Neural cell (in vitro differentiated cells): ENCODE measurements around the gene PGAM2. TPM values are rescaled to one million over a fixed set of nuclear protein-coding genes. Genes with fewer than 3 reads are reported as not detected.

ENCODE experiments used
- H2AFZ ChIP-seq: fragments of 200-600, 300-800 bp; sonication (generic), shearing (Covaris generic); 2 replicates; pipeline ENCODE4 v1.6.0; 2014; ENCODE audit warnings: low read depth, mild to moderate bottlenecking, antibody characterized with exemption, low read length, moderate library complexity
- H3F3A ChIP-seq: fragments of 200-600 bp; shearing (Covaris generic); 2 replicates; pipeline ENCODE4 v1.6.1; 2016; ENCODE audit warnings: mild to moderate bottlenecking, moderate library complexity, mixed read lengths, antibody characterized with exemption, low read length; ENCODE audit not compliant: insufficient read depth, poor library complexity, severe bottlenecking
- H3K27ac ChIP-seq: fragments of 200-600, 300-800 bp; sonication (generic), shearing (Covaris generic); 2 replicates; pipeline ENCODE4 v1.5.1; 2014; ENCODE audit warnings: mild to moderate bottlenecking, low read length, moderate library complexity
- H3K27me3 ChIP-seq: fragments of 300-800, 200-600 bp; sonication (generic), shearing (Covaris generic); 2 replicates; pipeline ENCODE4 v1.6.0; 2014; ENCODE audit warnings: mild to moderate bottlenecking, low read depth, low read length, moderate library complexity; ENCODE audit not compliant: insufficient read depth
- H3K36me3 ChIP-seq: fragments of 300-800, 200-600 bp; sonication (generic), shearing (Covaris generic); 2 replicates; pipeline ENCODE4 v1.5.1; 2014; ENCODE audit warnings: mild to moderate bottlenecking, antibody characterized with exemption, low read length, moderate library complexity; ENCODE audit not compliant: insufficient read depth
- H3K4me2 ChIP-seq: fragments of 300-800, 200-600 bp; sonication (generic), shearing (Covaris generic); 2 replicates; pipeline ENCODE4 v1.6.0; 2014; ENCODE audit warnings: mild to moderate bottlenecking, low read length
- H3K4me3 ChIP-seq: fragments of 300-800, 200-600 bp; sonication (generic), shearing (Covaris generic); 2 replicates; pipeline ENCODE4 v1.5.1; 2014; ENCODE audit warnings: mild to moderate bottlenecking, low read length, moderate library complexity
- H3K79me2 ChIP-seq: fragments of 200-600 bp; shearing (Covaris generic); replicated peaks from 2 replicates; pipeline ENCODE4 v1.6.0; 2014; ENCODE audit warnings: mild to moderate bottlenecking, low read length, moderate library complexity; ENCODE audit not compliant: insufficient read depth
- H3K9ac ChIP-seq: fragments of 300-800, 200-600 bp; sonication (generic), shearing (Covaris generic); 2 replicates; pipeline ENCODE4 v1.6.1; 2016; ENCODE audit warnings: mild to moderate bottlenecking, low read length, mixed read lengths
- H3K9me2 ChIP-seq: fragments of 200-600 bp; shearing (Covaris generic); 2 replicates; pipeline ENCODE4 v1.6.1; 2016; ENCODE audit warnings: mild to moderate bottlenecking, low read length, mixed read lengths; ENCODE audit not compliant: insufficient read depth
- H3K9me3 ChIP-seq: fragments of 200-600, 300-800 bp; sonication (generic), shearing (Covaris generic); 2 replicates; pipeline ENCODE4 v1.6.1; 2016; ENCODE audit warnings: mild to moderate bottlenecking, mixed run types, low read length, moderate library complexity, mixed read lengths
- H4K20me1 ChIP-seq: fragments of 200-600 bp; shearing (Covaris generic); 2 replicates; pipeline ENCODE4 v1.6.1; 2016; ENCODE audit warnings: mild to moderate bottlenecking, mixed run types; ENCODE audit not compliant: insufficient read depth
- EP300 ChIP-seq: fragments of 450-650 bp; conservative IDR thresholded peaks from 2 replicates; pipeline ENCODE4 v1.6.1; 2014; ENCODE audit warnings: antibody characterized with exemption, mild to moderate bottlenecking, moderate library complexity; ENCODE audit not compliant: poor library complexity, severe bottlenecking
- EZH2 ChIP-seq: fragments of 200-600, 300-800 bp; shearing (Covaris generic), sonication (generic); IDR thresholded peaks from 2 replicates; pipeline ENCODE4 v1.6.1; 2014; ENCODE audit warnings: antibody characterized with exemption, low read length, borderline replicate concordance, mild to moderate bottlenecking; ENCODE audit not compliant: insufficient read depth, poor library complexity, severe bottlenecking
- MXI1 ChIP-seq: fragments of 450-650 bp; conservative IDR thresholded peaks from 2 replicates; pipeline ENCODE4 v1.6.1; 2014; ENCODE audit warnings: antibody characterized with exemption, mild to moderate bottlenecking; ENCODE audit not compliant: poor library complexity, severe bottlenecking
- POLR2AphosphoS5 ChIP-seq: IDR thresholded peaks from 2 replicates; pipeline ENCODE4 v1.6.1; 2012
- RAD21 ChIP-seq: fragments of 450-650 bp; conservative IDR thresholded peaks from 2 replicates; pipeline ENCODE4 v1.6.1; 2014; ENCODE audit warnings: antibody characterized with exemption, mild to moderate bottlenecking, moderate library complexity
- SMC3 ChIP-seq: fragments of 450-650 bp; conservative IDR thresholded peaks from 2 replicates; pipeline ENCODE4 v1.6.1; 2014; ENCODE audit warnings: antibody characterized with exemption, mild to moderate bottlenecking, moderate library complexity; ENCODE audit not compliant: poor library complexity
- TAF1 ChIP-seq: IDR thresholded peaks from 2 replicates; pipeline ENCODE4 v1.6.1; 2012; ENCODE audit warnings: low read depth
- polyA plus RNA-seq: library from polyadenylated mRNA; depleted of rRNA; stranded (reverse); fragments of >200 nt; gene quantifications from 2 replicates; pipeline ENCODE4 v1.2.3, GENCODE V29; 2014
- TF ChIP-seq, protein P1 (sequence below): fragments of 450-650 bp; IDR thresholded peaks from 2 replicates; pipeline ENCODE4 v1.5.1; 2014; ENCODE audit warnings: antibody characterized with exemption, mild to moderate bottlenecking, moderate library complexity; ENCODE audit not compliant: poor library complexity, severe bottlenecking
- TF ChIP-seq, protein P2 (sequence below): IDR thresholded peaks from 2 replicates; pipeline ENCODE4 v1.6.1; 2012; ENCODE audit warnings: borderline replicate concordance

The PGAM2 gene
- polyA plus RNA-seq, 1 donor from 2014 or later: not detected

DNA sequence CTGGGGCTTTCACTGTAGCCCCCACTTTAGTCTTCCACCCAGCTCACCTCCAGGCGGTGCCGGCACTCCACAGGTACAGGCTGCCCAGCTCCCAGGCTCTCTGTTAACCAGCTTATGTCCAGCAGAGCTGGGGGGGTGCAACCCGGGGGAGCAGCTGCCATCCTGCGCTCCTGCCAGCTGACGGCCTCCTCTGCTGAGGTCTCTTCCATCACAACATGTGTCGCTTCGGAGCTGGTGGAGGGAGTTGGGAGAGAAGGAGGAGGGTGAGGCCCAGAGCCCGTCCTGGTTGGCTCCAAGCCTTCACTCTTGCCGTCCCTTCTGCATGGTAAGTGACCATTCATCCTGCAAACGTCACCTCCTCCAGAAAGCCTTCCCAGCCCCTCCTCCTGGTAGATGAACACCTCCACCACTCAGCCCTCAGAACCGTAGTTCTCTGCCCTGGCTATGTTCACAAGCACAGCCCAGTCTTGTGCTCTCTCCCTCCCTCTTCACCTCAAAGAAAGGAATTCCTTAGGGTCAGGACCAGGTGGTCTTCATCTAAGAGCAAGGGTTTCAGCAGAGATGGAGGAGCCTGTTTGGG lies 15.4 kb upstream of the PGAM2 start:
- no peaks in the 10 kb centered on the region for H3K9me3 ChIP-seq
- TF ChIP-seq SMC3 (no peak), MXI1 (no peak), EZH2 (no peak), TAF1 (no peak), EP300 (no peak), RAD21 (no peak), POLR2AphosphoS5 (no peak)
- TF ChIP-seq, protein P1, sequence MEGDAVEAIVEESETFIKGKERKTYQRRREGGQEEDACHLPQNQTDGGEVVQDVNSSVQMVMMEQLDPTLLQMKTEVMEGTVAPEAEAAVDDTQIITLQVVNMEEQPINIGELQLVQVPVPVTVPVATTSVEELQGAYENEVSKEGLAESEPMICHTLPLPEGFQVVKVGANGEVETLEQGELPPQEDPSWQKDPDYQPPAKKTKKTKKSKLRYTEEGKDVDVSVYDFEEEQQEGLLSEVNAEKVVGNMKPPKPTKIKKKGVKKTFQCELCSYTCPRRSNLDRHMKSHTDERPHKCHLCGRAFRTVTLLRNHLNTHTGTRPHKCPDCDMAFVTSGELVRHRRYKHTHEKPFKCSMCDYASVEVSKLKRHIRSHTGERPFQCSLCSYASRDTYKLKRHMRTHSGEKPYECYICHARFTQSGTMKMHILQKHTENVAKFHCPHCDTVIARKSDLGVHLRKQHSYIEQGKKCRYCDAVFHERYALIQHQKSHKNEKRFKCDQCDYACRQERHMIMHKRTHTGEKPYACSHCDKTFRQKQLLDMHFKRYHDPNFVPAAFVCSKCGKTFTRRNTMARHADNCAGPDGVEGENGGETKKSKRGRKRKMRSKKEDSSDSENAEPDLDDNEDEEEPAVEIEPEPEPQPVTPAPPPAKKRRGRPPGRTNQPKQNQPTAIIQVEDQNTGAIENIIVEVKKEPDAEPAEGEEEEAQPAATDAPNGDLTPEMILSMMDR: no peak
- TF ChIP-seq, protein P2, sequence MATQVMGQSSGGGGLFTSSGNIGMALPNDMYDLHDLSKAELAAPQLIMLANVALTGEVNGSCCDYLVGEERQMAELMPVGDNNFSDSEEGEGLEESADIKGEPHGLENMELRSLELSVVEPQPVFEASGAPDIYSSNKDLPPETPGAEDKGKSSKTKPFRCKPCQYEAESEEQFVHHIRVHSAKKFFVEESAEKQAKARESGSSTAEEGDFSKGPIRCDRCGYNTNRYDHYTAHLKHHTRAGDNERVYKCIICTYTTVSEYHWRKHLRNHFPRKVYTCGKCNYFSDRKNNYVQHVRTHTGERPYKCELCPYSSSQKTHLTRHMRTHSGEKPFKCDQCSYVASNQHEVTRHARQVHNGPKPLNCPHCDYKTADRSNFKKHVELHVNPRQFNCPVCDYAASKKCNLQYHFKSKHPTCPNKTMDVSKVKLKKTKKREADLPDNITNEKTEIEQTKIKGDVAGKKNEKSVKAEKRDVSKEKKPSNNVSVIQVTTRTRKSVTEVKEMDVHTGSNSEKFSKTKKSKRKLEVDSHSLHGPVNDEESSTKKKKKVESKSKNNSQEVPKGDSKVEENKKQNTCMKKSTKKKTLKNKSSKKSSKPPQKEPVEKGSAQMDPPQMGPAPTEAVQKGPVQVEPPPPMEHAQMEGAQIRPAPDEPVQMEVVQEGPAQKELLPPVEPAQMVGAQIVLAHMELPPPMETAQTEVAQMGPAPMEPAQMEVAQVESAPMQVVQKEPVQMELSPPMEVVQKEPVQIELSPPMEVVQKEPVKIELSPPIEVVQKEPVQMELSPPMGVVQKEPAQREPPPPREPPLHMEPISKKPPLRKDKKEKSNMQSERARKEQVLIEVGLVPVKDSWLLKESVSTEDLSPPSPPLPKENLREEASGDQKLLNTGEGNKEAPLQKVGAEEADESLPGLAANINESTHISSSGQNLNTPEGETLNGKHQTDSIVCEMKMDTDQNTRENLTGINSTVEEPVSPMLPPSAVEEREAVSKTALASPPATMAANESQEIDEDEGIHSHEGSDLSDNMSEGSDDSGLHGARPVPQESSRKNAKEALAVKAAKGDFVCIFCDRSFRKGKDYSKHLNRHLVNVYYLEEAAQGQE: no peak
- no peaks in the 10 kb centered on the region for H4K20me1 ChIP-seq
- no peak overlapping the region for H3K9ac ChIP-seq
- no peak overlapping the region for H3K27ac ChIP-seq
- H3K4me2 ChIP-seq: no peak overlapping the region
- H3K36me3 ChIP-seq: no peaks in the 10 kb centered on the region
- H3K9me2 ChIP-seq: no peaks in the 10 kb centered on the region
- no peaks in the 10 kb centered on the region for H3K27me3 ChIP-seq
- H3F3A ChIP-seq: no peaks in the 10 kb centered on the region
- H2AFZ ChIP-seq: no peak overlapping the region
- no peak overlapping the region for H3K4me3 ChIP-seq
- peaks cover 3% of the 10 kb centered on the region for H3K79me2 ChIP-seq

DNA sequence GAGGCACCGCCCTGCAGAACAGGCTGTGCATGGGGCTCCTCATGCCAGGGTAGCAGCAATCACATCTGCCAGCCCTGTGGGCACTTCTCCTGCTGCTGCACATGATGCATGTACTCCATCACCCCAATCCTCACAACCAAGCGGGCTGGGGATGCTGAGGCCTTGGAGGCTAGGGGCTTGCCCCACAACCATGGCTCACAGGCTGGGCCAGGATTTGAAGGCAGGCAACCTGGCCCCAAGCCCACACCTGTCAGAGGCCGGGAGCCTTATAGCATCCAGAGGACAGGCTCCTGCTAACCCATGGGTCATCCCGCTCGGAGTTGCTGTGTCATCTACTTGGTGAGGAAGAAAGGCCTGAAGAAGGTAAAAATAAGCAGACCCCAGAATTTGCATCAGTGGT lies 14.8 kb upstream of the PGAM2 start:
- H3K36me3 ChIP-seq: no peaks in the 10 kb centered on the region
- no peak overlapping the region for H3K4me3 ChIP-seq
- H3K4me2 ChIP-seq: no peak overlapping the region
- H3K27me3 ChIP-seq: no peaks in the 10 kb centered on the region
- no peaks in the 10 kb centered on the region for H4K20me1 ChIP-seq
- no peaks in the 10 kb centered on the region for H3F3A ChIP-seq
- H3K27ac ChIP-seq: no peak overlapping the region
- H3K9me3 ChIP-seq: no peaks in the 10 kb centered on the region
- peaks cover 3% of the 10 kb centered on the region for H3K79me2 ChIP-seq
- no peak overlapping the region for H3K9ac ChIP-seq
- H3K9me2 ChIP-seq: no peaks in the 10 kb centered on the region
- H2AFZ ChIP-seq: no peak overlapping the region
- TF ChIP-seq RAD21: no peak
